NT2/D1 (cell line): ENCODE measurements around the gene DOCK9.

Source experiments
- SUZ12 ChIP-seq: IDR thresholded peaks from 2 replicates; pipeline ENCODE4 v1.6.1; 2011; ENCODE audit not compliant: insufficient read length, insufficient read depth; ENCODE audit errors: extremely low read depth
- YY1 ChIP-seq: IDR thresholded peaks from 2 replicates; pipeline ENCODE4 v1.6.1; 2011; ENCODE audit not compliant: insufficient read length, insufficient read depth
- ZNF274 ChIP-seq: IDR thresholded peaks from 2 replicates; pipeline ENCODE4 v1.6.1; 2011; ENCODE audit warnings: mild to moderate bottlenecking, low read depth, low read length

DNA sequence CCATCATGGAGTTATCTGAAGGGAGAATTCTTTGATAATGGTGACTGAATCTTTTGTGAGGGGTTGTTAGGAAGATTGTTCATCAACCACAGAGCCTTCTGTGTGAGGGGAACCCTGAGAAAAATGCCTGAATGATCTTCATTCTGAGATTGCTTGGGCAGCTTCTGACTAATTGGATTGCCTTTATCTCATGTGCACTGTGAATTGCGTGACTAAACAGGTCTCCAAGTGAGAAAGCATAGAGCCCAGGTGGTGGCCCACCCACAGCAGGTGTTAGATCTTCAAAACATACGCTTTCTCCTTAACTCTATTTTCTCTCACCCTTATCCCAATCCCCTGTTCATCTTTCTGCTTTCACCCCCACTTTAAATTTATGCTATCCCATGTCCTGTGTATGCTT, 58.3 kb downstream of the DOCK9 start:
- TF ChIP-seq YY1 (no peak), SUZ12 (no peak), ZNF274 (no peak)
